CD4-positive, alpha-beta T cell (primary cell): ENCODE measurements around the gene FGF9. TPM values are rescaled to one million over a fixed set of nuclear protein-coding genes. Genes with fewer than 3 reads are reported as not detected.

ENCODE experiments used
- ATAC-seq: fragments of 200-7000 bp; cut with Tn5 transposase; one replicate; pipeline ENCODE4 v1.10.0; 2022; ENCODE audit warnings: mild to moderate bottlenecking; ENCODE audit not compliant: poor library complexity
- CTCF ChIA-PET: fragments of 350-600 bp; sonication (Branson Sonifier 250); formaldehyde crosslinking; loops from one replicate; lab custom pipeline; 2021; ENCODE audit warnings: antibody characterized with exemption, inconsistent platforms; lab: Charles Lee
- POLR2A ChIA-PET: fragments of 350-600 bp; sonication (Branson Sonifier 250); formaldehyde crosslinking; loops from one replicate; lab custom pipeline; 2021; ENCODE audit warnings: antibody characterized with exemption, inconsistent platforms; lab: Charles Lee
- DNase-seq, 14 experiments: peaks; one replicate each; pipeline ENCODE4 v3.0.0-alpha.2; 2013 to 2020; ENCODE audit warnings: mixed read lengths in 2 of 14
- H3K27ac ChIP-seq, 2 donors: one replicate each; pipeline versions ENCODE4 v1.5.1 to v1.7.0; 2013; ENCODE audit warnings: low read length in 2 of 2, low read depth in 1 of 2, mild to moderate bottlenecking in 1 of 2
- H3K27me3 ChIP-seq, 2 experiments: 1 replicate in 1 of 2; 2 replicates in 1 of 2; pipeline versions ENCODE4 v1.6.1 to v1.7.0; 2013; ENCODE audit warnings: low read length in 2 of 2, control low read depth in 1 of 2, mild to moderate bottlenecking in 1 of 2, moderate library complexity in 1 of 2; ENCODE audit not compliant: insufficient read depth in 2 of 2, control insufficient read depth in 1 of 2
- H3K36me3 ChIP-seq: one replicate; pipeline ENCODE4 v1.6.1; 2013; ENCODE audit warnings: low read length, control low read depth; ENCODE audit not compliant: insufficient read depth
- H3K4me1 ChIP-seq: one replicate; pipeline ENCODE4 v1.6.1; 2013; ENCODE audit warnings: low read length, control low read depth; ENCODE audit not compliant: insufficient read depth
- H3K4me3 ChIP-seq: one replicate; pipeline ENCODE4 v1.5.1; 2013; ENCODE audit warnings: mild to moderate bottlenecking, low read length, moderate library complexity
- H3K9me3 ChIP-seq, 2 experiments: 1 replicate in 1 of 2; 2 replicates in 1 of 2; pipeline versions ENCODE4 v1.6.1 to v1.7.0; 2013; ENCODE audit warnings: low read length in 2 of 2, mild to moderate bottlenecking in 2 of 2, control low read depth in 1 of 2, moderate library complexity in 1 of 2; ENCODE audit not compliant: control insufficient read depth in 1 of 2, insufficient read depth in 1 of 2
- H3K27ac Mint-ChIP-seq: one replicate; pipeline ENCODE4 v1.8.0; 2020; ENCODE audit warnings: mixed read lengths
- H3K27me3 Mint-ChIP-seq: one replicate; pipeline ENCODE4 v1.8.0; 2021; ENCODE audit warnings: mixed read lengths
- H3K36me3 Mint-ChIP-seq: one replicate; pipeline ENCODE4 v1.8.0; 2021; ENCODE audit warnings: low read depth, mixed read lengths
- H3K4me1 Mint-ChIP-seq: one replicate; pipeline ENCODE4 v1.8.0; 2021; ENCODE audit warnings: low read depth, mixed read lengths
- H3K4me3 Mint-ChIP-seq: one replicate; pipeline ENCODE4 v1.8.0; 2020; ENCODE audit warnings: mild to moderate bottlenecking, mixed read lengths
- H3K9me3 Mint-ChIP-seq: one replicate; pipeline ENCODE4 v1.8.0; 2020; ENCODE audit warnings: mixed read lengths
- CTCF ChIP-seq: fragments of 200-600 bp; IDR thresholded peaks from one replicate; pipeline ENCODE4 v1.8.0; 2022; ENCODE audit warnings: antibody characterized with exemption, mild to moderate bottlenecking
- intact Hi-C, 2 experiments: fragments of 100-400 bp; cut with DNase I in 1 of 2; cut with micrococcal nuclease in 1 of 2; formaldehyde crosslinking; loops; one replicate each; pipeline versions ENCODE4 v1.15.1 to v1.9.0; 2023 to 2025; cut with DNase I, micrococcal nuclease
- total RNA-seq, 174 experiments: library from RNA in 2 of 174; stranded (reverse) in 2 of 174; gene quantifications; one replicate each; pipeline ENCODE4 v1.2.3 and lab custom pipeline; 2021 to 2026

Gene FGF9
- total RNA-seq, 2 experiments from 2014 or later = 2.2 to 3.4 TPM

GRCh38 chr13:21735701-21736401 lies 65.0 kb downstream of the FGF9 start:
- CTCF ChIA-PET = no interaction called here

GRCh38 chr13:21736926-21737325 lies 66.1 kb downstream of the FGF9 start:
- Histone ChIP-seq H3K4me3 (no peak overlapping the region), H3K9me3 (no peaks in the 10 kb centered on the region), H3K27me3 (peaks cover 3 to 6% of the 10 kb centered on the region in 2 experiments), H3K36me3 (no peaks in the 10 kb centered on the region), H3K4me1 (no peaks in the 10 kb centered on the region), H3K27ac (no peak overlapping the region)
- ChIA-PET POLR2A (no interaction called here), CTCF (no interaction called here)
- H3K27ac Mint-ChIP-seq = no peak overlapping the region
- H3K4me1 Mint-ChIP-seq = no peaks in the 10 kb centered on the region
- TF ChIP-seq CTCF = no peak
- H3K4me3 Mint-ChIP-seq = no peak overlapping the region
- intact Hi-C loops = no loop called here
- ATAC-seq = no peak
- H3K36me3 Mint-ChIP-seq = no peaks in the 10 kb centered on the region
- no peak for DNase-seq
- H3K27me3 Mint-ChIP-seq = peaks cover 33% of the 10 kb centered on the region
- no peaks in the 10 kb centered on the region for H3K9me3 Mint-ChIP-seq

More at GRCh38 chr13:21735701-21736401, 65.0 kb downstream of the FGF9 start:
- H3K27me3 ChIP-seq = peaks cover 3 to 6% of the 10 kb centered on the region in 2 experiments
- ATAC-seq = no peak
- H3K4me3 ChIP-seq = no peak overlapping the region
- Mint-ChIP-seq H3K4me3 (no peak overlapping the region), H3K27me3 (peaks cover 38% of the 10 kb centered on the region), H3K36me3 (no peaks in the 10 kb centered on the region), H3K27ac (no peak overlapping the region), H3K4me1 (no peaks in the 10 kb centered on the region), H3K9me3 (no peaks in the 10 kb centered on the region)
- H3K36me3 ChIP-seq = no peaks in the 10 kb centered on the region
- H3K4me1 ChIP-seq = no peaks in the 10 kb centered on the region
- POLR2A ChIA-PET = no interaction called here
- intact Hi-C loops = no loop called here
- DNase-seq = no peak
- H3K9me3 ChIP-seq = no peaks in the 10 kb centered on the region
- TF ChIP-seq CTCF = no peak
- H3K27ac ChIP-seq = no peak overlapping the region

- H3K4me3 ChIP-seq = no peak overlapping the region
- H3K27ac ChIP-seq = no peak overlapping the region
- CTCF ChIA-PET = no interaction called here
These were observed 67.8 kb downstream of the FGF9 start for GRCh38 chr13:21738630-21739029.

More at GRCh38 chr13:21738630-21739029, 67.8 kb downstream of the FGF9 start:
- Histone ChIP-seq H3K9me3 (no peaks in the 10 kb centered on the region), H3K4me1 (no peaks in the 10 kb centered on the region), H3K36me3 (no peaks in the 10 kb centered on the region), H3K27me3 (peaks cover 4 to 6% of the 10 kb centered on the region in 2 experiments)
- ATAC-seq (no peak), DNase-seq (no peak)
- H3K27ac Mint-ChIP-seq = no peak overlapping the region
- H3K4me1 Mint-ChIP-seq = no peaks in the 10 kb centered on the region
- no peak overlapping the region for H3K4me3 Mint-ChIP-seq
- H3K36me3 Mint-ChIP-seq = no peaks in the 10 kb centered on the region
- POLR2A ChIA-PET = no interaction called here
- intact Hi-C loops = no loop called here
- no peak for TF ChIP-seq CTCF
- peaks cover 33% of the 10 kb centered on the region for H3K27me3 Mint-ChIP-seq
- H3K9me3 Mint-ChIP-seq = no peaks in the 10 kb centered on the region
